Hepatocyte (in vitro differentiated cells): ENCODE data around the gene NT5E. TPM values are rescaled to one million over a fixed set of nuclear protein-coding genes. Genes with fewer than 3 reads are reported as not detected.

Experiments
- DNase-seq: peaks from one replicate; pipeline ENCODE4 v3.0.0-alpha.2; 2016; ENCODE audit warnings: low spot score
- H2AFZ ChIP-seq: fragments of 200-600 bp; sonication (generic); 2 replicates; pipeline ENCODE4 v1.6.0; 2016; ENCODE audit warnings: antibody characterized with exemption, mild to moderate bottlenecking
- H3K27ac ChIP-seq: fragments of 200-600 bp; sonication (generic); 2 replicates; pipeline ENCODE4 v1.5.1; 2016; ENCODE audit warnings: mild to moderate bottlenecking
- H3K27me3 ChIP-seq: fragments of 200-600 bp; sonication (generic); 2 replicates; pipeline ENCODE4 v1.6.1; 2016
- H3K36me3 ChIP-seq: fragments of 200-600 bp; sonication (generic); replicated peaks from 2 replicates; pipeline ENCODE4 v1.5.1; 2016; ENCODE audit warnings: low read depth; ENCODE audit not compliant: insufficient read depth
- H3K4me1 ChIP-seq: fragments of 200-600 bp; sonication (generic); 2 replicates; pipeline ENCODE4 v1.5.1; 2016; ENCODE audit warnings: mild to moderate bottlenecking, moderate library complexity; ENCODE audit not compliant: insufficient read depth
- H3K4me2 ChIP-seq: fragments of 200-600 bp; sonication (generic); 2 replicates; pipeline ENCODE4 v1.6.0; 2016
- H3K4me3 ChIP-seq: fragments of 200-600 bp; sonication (generic); 2 replicates; pipeline ENCODE4 v1.5.1; 2016; ENCODE audit warnings: mild to moderate bottlenecking
- H3K79me2 ChIP-seq: fragments of 200-600 bp; sonication (generic); 2 replicates; pipeline ENCODE4 v1.6.0; 2017; ENCODE audit warnings: mild to moderate bottlenecking
- H3K9me2 ChIP-seq: fragments of 200-600 bp; sonication (generic); replicated peaks from 2 replicates; pipeline ENCODE4 v1.6.0; 2017; ENCODE audit warnings: mild to moderate bottlenecking; ENCODE audit not compliant: insufficient read depth
- H3K9me3 ChIP-seq: fragments of 200-600 bp; sonication (generic); 2 replicates; pipeline ENCODE4 v1.5.1; 2016; ENCODE audit warnings: low read depth, mild to moderate bottlenecking
- H4K20me1 ChIP-seq: fragments of 200-600 bp; sonication (generic); 2 replicates; pipeline ENCODE4 v1.6.0; 2016; ENCODE audit warnings: mild to moderate bottlenecking; ENCODE audit not compliant: insufficient read depth, poor library complexity, severe bottlenecking
- EZH2 ChIP-seq: fragments of 200-600 bp; sonication (generic); IDR thresholded peaks from 2 replicates; pipeline ENCODE4 v1.6.1; 2016; ENCODE audit warnings: antibody characterized with exemption, mild to moderate bottlenecking, borderline replicate concordance
- EZH2phosphoT487 ChIP-seq: fragments of 200-600 bp; sonication (generic); IDR thresholded peaks from one replicate; pipeline ENCODE4 v1.6.1; 2018; ENCODE audit warnings: antibody characterized with exemption, mild to moderate bottlenecking, low read depth, moderate library complexity; ENCODE audit not compliant: unreplicated experiment, severe bottlenecking
- WGBS: methylation state at CpG from one replicate; pipeline ENCODE4 v1.1.6; 2016; ENCODE audit warnings: low lambda C conversion rate; ENCODE audit errors: missing lambda C conversion rate; 5-methylcytosine and 5-hydroxymethylcytosine counted together
- polyA plus RNA-seq: library from polyadenylated mRNA; unstranded; fragments of >200 nt; fragmentation: Nextera tagmentation; extraction: Ambion mirVana; gene quantifications from 2 replicates; pipeline ENCODE4 v1.2.1, GENCODE V29; 2016
- total RNA-seq: library from RNA; depleted of rRNA; stranded (reverse); fragments of >200 nt; gene quantifications from 2 replicates; pipeline ENCODE4 v1.2.3, GENCODE V29; 2014
- TF ChIP-seq, protein P1 (sequence below): fragments of 200-600 bp; sonication (generic); IDR thresholded peaks from 2 replicates; pipeline ENCODE4 v1.5.1; 2016; ENCODE audit warnings: antibody characterized with exemption, mild to moderate bottlenecking; ENCODE audit not compliant: poor library complexity

Gene NT5E
- total and polyA plus RNA-seq, 2 experiments from 2014 or later: 1.8 to 3.0 TPM

DNA sequence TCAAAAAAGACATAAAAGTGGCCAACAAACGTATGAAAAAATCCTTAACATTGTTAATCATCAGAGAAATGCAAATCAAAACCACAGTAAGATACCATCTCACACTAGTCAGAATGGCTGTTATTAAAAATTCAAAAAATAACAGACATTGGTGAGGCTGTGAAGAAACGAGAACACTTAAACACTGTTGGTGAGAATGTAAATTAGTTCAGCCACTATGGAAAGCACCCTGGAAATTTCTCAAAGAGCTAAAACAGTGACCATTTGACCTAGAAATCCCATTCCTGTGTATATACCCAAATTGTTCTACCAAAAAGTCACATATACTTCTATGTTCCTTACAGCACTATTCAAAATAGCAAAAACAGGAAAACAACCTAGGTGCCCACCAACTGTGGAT lies 24.9 kb upstream of the NT5E start:
- no peak overlapping the region for H2AFZ ChIP-seq
- no peak overlapping the region for H3K27ac ChIP-seq
- no peak overlapping the region for H3K4me2 ChIP-seq
- no peaks in the 10 kb centered on the region for H3K4me1 ChIP-seq
- H3K27me3 ChIP-seq: no peaks in the 10 kb centered on the region
- H3K9me3 ChIP-seq: no peaks in the 10 kb centered on the region
- H4K20me1 ChIP-seq: no peaks in the 10 kb centered on the region
- no peaks in the 10 kb centered on the region for H3K36me3 ChIP-seq
- TF ChIP-seq EZH2 (no peak), EZH2phosphoT487 (no peak)
- TF ChIP-seq, protein P1, sequence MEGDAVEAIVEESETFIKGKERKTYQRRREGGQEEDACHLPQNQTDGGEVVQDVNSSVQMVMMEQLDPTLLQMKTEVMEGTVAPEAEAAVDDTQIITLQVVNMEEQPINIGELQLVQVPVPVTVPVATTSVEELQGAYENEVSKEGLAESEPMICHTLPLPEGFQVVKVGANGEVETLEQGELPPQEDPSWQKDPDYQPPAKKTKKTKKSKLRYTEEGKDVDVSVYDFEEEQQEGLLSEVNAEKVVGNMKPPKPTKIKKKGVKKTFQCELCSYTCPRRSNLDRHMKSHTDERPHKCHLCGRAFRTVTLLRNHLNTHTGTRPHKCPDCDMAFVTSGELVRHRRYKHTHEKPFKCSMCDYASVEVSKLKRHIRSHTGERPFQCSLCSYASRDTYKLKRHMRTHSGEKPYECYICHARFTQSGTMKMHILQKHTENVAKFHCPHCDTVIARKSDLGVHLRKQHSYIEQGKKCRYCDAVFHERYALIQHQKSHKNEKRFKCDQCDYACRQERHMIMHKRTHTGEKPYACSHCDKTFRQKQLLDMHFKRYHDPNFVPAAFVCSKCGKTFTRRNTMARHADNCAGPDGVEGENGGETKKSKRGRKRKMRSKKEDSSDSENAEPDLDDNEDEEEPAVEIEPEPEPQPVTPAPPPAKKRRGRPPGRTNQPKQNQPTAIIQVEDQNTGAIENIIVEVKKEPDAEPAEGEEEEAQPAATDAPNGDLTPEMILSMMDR: no peak
- H3K4me3 ChIP-seq: no peak overlapping the region
- H3K79me2 ChIP-seq: no peaks in the 10 kb centered on the region
- DNase-seq: no peak
- 95% methylated on average over 2 of the region's 2 CpGs for WGBS
- H3K9me2 ChIP-seq: no peaks in the 10 kb centered on the region

DNA sequence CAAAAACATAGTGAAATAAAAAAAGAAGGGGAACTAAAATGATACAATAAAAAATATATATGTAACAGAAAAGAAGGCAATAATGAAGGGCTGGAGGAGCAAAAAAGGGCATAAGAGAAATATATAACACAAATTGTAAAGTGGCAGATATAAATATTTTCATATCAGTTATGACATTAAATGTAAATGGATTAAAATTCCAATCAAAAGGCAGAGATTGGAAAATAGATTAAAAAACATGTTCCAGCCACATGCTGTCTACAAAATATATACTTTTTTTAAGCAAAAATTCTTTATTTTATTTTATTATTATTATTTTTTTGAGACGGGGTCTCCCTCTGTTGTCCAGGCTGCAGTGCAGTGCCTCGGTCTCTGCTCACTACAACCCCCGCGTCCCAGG lies 23.9 kb upstream of the NT5E start:
- Histone ChIP-seq H3K9me2 (no peaks in the 10 kb centered on the region), H3K27me3 (no peaks in the 10 kb centered on the region), H3K4me1 (no peaks in the 10 kb centered on the region), H3K9me3 (no peaks in the 10 kb centered on the region), H3K4me2 (no peak overlapping the region), H2AFZ (no peak overlapping the region), H3K27ac (no peak overlapping the region), H4K20me1 (no peaks in the 10 kb centered on the region), H3K36me3 (no peaks in the 10 kb centered on the region), H3K79me2 (no peaks in the 10 kb centered on the region), H3K4me3 (no peak overlapping the region)
- WGBS: 99% methylated on average over 4 of the region's 4 CpGs
- DNase-seq: no peak
- no peak for TF ChIP-seq EZH2
- TF ChIP-seq, protein P1: no peak
- no peak for TF ChIP-seq EZH2phosphoT487

DNA sequence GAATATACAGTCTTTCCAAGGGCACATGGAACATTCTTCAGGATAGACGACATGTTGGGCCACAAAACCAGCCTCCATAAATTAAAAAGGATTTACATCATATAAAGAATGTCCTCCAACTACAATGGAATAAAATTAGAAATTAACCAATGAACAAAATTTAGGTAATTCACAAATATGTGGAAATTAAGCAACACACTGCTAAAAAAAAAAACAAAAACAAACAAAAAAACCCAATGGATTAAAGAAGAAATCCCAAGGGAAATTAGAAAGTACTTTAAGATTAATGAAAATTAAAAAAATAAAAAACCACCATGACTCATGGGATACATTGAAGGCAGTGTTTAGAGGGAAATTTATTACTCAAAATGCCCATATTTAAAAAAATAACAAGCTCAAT lies 21.4 kb upstream of the NT5E start:
- Histone ChIP-seq H3K4me3 (no peak overlapping the region), H3K9me2 (no peaks in the 10 kb centered on the region), H3K36me3 (no peaks in the 10 kb centered on the region), H3K4me2 (no peak overlapping the region), H4K20me1 (no peaks in the 10 kb centered on the region), H3K79me2 (no peaks in the 10 kb centered on the region), H3K27ac (no peak overlapping the region), H2AFZ (no peak overlapping the region), H3K4me1 (no peaks in the 10 kb centered on the region), H3K9me3 (no peaks in the 10 kb centered on the region), H3K27me3 (no peaks in the 10 kb centered on the region)
- no peak for TF ChIP-seq EZH2
- TF ChIP-seq EZH2phosphoT487: no peak
- TF ChIP-seq, protein P1: no peak
- WGBS: 95% methylated on average over 1 of the region's 1 CpG
- no peak for DNase-seq

DNA sequence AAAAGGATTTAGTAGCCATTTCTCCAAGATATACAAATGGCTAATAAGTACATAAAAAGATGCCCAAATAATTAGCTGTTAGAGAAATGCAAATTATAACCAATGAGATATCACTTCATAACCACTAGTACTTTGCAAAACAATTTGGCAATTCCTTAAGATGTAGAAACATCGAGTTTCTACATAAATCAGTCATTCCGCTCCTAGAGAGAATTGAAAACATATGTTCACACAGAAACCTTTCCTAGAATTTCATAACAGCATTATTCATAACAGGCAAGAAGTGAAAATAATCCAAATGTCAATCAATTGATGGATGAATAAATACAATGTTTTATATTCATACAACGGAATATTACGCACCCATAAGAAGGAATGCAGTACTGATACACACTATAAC lies 20.5 kb upstream of the NT5E start:
- no peaks in the 10 kb centered on the region for H3K4me1 ChIP-seq
- no peaks in the 10 kb centered on the region for H3K9me3 ChIP-seq
- no peaks in the 10 kb centered on the region for H3K79me2 ChIP-seq
- H2AFZ ChIP-seq: no peak overlapping the region
- no peaks in the 10 kb centered on the region for H3K36me3 ChIP-seq
- DNase-seq: no peak
- TF ChIP-seq EZH2 (no peak), EZH2phosphoT487 (no peak)
- TF ChIP-seq, protein P1: no peak
- no peaks in the 10 kb centered on the region for H4K20me1 ChIP-seq
- no peaks in the 10 kb centered on the region for H3K27me3 ChIP-seq
- H3K9me2 ChIP-seq: no peaks in the 10 kb centered on the region
- 91% methylated on average over 4 of the region's 4 CpGs for WGBS
- H3K4me3 ChIP-seq: no peak overlapping the region
- no peak overlapping the region for H3K27ac ChIP-seq
- no peak overlapping the region for H3K4me2 ChIP-seq
